Tibial artery (tissue), 4 donors: Measurements from ENCODE around the gene RPUSD3.

Experiments
- DNase-seq, 2 donors: peaks; one replicate each; pipeline ENCODE4 v3.0.0-alpha.2; 2019
- H3K27ac ChIP-seq, 2 donors: fragments of 200-600 bp; sonication (generic) in 1 of 2; 1 replicate in 1 of 2; 2 replicates in 1 of 2; pipeline ENCODE4 v1.5.1; 2018 to 2019; ENCODE audit warnings: mild to moderate bottlenecking in 1 of 2
- H3K27me3 ChIP-seq, 2 donors: fragments of 200-600 bp; sonication (generic) in 1 of 2; one replicate each; pipeline versions ENCODE4 v1.5.1 to v1.6.0; 2016 to 2019
- H3K36me3 ChIP-seq, 3 donors: fragments of 200-600 bp; sonication (generic) in 2 of 3; one replicate each; pipeline ENCODE4 v1.5.1; 2016 to 2019; ENCODE audit warnings: mild to moderate bottlenecking in 2 of 3
- H3K4me1 ChIP-seq, 4 donors: fragments of 200-600 bp; sonication (generic) in 2 of 4; 1 replicate in 3 of 4; 2 replicates in 1 of 4; pipeline ENCODE4 v1.5.1; 2016 to 2019
- H3K4me3 ChIP-seq, 2 donors: fragments of 200-600 bp; sonication (generic) in 1 of 2; 1 replicate in 1 of 2; 2 replicates in 1 of 2; pipeline ENCODE4 v1.5.1; 2018 to 2019; ENCODE audit warnings: mild to moderate bottlenecking in 2 of 2
- H3K9me3 ChIP-seq, 3 donors: fragments of 200-600 bp; sonication (generic) in 1 of 3; one replicate each; pipeline ENCODE4 v1.5.1; 2016 to 2019
- CTCF ChIP-seq, 2 experiments: fragments of 200-600 bp in 1 of 2; fragments of 450-650 bp in 1 of 2; IDR thresholded peaks; one replicate each; pipeline ENCODE4 v1.5.1; 2017 to 2019; ENCODE audit warnings: antibody characterized with exemption in 2 of 2, mild to moderate bottlenecking in 1 of 2, moderate library complexity in 1 of 2
- intact Hi-C: fragments of 100-400 bp; cut with DNase I; formaldehyde crosslinking; loops from one replicate; pipeline ENCODE4 v1.15.0; 2023; ENCODE audit warnings: low total_unique reads

RPUSD3 gene, protein sequence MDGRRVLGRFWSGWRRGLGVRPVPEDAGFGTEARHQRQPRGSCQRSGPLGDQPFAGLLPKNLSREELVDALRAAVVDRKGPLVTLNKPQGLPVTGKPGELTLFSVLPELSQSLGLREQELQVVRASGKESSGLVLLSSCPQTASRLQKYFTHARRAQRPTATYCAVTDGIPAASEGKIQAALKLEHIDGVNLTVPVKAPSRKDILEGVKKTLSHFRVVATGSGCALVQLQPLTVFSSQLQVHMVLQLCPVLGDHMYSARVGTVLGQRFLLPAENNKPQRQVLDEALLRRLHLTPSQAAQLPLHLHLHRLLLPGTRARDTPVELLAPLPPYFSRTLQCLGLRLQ

DNA sequence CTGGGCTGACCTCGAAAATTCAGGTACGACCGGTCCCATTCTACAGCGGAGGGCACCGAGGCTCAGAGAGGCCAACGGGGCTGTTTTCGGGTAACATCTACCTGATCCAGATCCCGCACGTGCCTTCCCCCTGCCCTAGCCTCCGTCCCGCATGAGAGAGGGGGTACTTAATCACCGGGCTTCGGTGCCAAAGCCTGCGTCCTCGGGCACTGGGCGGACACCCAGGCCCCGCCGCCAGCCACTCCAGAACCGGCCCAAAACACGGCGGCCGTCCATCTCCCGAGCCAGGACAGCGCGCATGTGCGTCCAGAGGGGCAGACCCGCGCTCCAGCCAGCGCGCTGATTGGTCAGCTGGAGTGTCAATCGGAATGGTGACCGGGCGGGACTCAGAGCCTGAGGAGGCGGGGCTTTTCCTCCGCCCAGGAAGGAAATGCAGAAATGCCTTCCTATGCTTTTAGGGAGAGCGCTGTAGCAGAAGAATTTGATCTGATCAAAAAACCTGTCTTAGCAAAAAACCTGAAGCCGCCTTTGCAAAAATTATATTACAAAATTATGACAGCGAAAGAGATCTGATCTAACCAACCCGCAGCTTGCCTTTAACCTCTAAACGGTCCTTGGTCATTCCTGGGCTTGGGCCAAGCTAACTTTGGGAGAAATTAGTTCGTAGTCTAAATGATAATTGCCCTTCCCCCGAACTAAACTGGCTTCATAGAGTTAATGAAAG, at the start of gene RPUSD3:
RPUSD3 (minus strand) TSS at position 294 of the 724 bp plus-strand sequence; CDS start at position 276, 18 bp downstream.
- H3K27me3 ChIP-seq: no peaks in the 10 kb centered on the region
- peak within 1 kb of the TSS; percentile 80 to 84 for H3K27ac ChIP-seq
- peaks cover 18 to 31% (median 21%) of the 10 kb centered on the region in 3 donors for H3K36me3 ChIP-seq
- DNase-seq: peak; percentile 98 to 99
- no peaks in the 10 kb centered on the region for H3K9me3 ChIP-seq
- peak within 1 kb of the TSS; percentile 61 to 85 for H3K4me3 ChIP-seq
- no peak for TF ChIP-seq CTCF (IDR thresholded peaks at IDR 0.05)
- H3K4me1 ChIP-seq: peaks cover 0 to 16% (median 12%) of the 10 kb centered on the region in 4 donors
- intact Hi-C loops: loop anchor here (5.0 to 10.0 kb wide), 2 partner anchors 73 to 101 kb away; partner anchors contain the start of gene IL17RC

GRCh38 chr3:9891072-9891622, 47.3 kb upstream of the RPUSD3 start:
- TF ChIP-seq CTCF (IDR thresholded peaks at IDR 0.05): no peak
- no peak for DNase-seq
- peak overlapping the region; percentile 84 to 95 for H3K4me3 ChIP-seq
- H3K36me3 ChIP-seq: peaks cover 12 to 19% (median 14%) of the 10 kb centered on the region in 3 donors
- H3K27ac ChIP-seq: peak overlapping the region; percentile 92 to 98
- intact Hi-C loops: loop anchor here (2.0 kb wide), 1 partner anchor 24 kb away; no protein-coding TSS in a partner anchor
- no peaks in the 10 kb centered on the region for H3K27me3 ChIP-seq
- peaks cover 0 to 28% (median 21%) of the 10 kb centered on the region in 4 donors for H3K4me1 ChIP-seq
- H3K9me3 ChIP-seq: no peaks in the 10 kb centered on the region

- H3K4me3 ChIP-seq: peak within 1 kb of the TSS; percentile 84 to 95
- H3K27me3 ChIP-seq: no peaks in the 10 kb centered on the region
- intact Hi-C loops: loop anchor here (2.0 kb wide), 1 partner anchor 24 kb away; no protein-coding TSS in a partner anchor
- peaks cover 12 to 19% (median 14%) of the 10 kb centered on the region in 3 donors for H3K36me3 ChIP-seq
- peaks cover 0 to 28% (median 21%) of the 10 kb centered on the region in 4 donors for H3K4me1 ChIP-seq
- no peaks in the 10 kb centered on the region for H3K9me3 ChIP-seq
- H3K27ac ChIP-seq: peak within 1 kb of the TSS; percentile 92 to 98
- peak in 1 of 2 experiments; percentile 7 for TF ChIP-seq CTCF (IDR thresholded peaks at IDR 0.05)
- DNase-seq: peak; percentile 84 to 93
Measured at GRCh38 chr3:9890249-9891071, 46.7 kb upstream of the RPUSD3 start, which contains the start of gene JAGN1. TSS of gene JAGN1 (plus strand) at chr3:9890610. CDS start at chr3:9890723, 113 bp downstream.

DNA sequence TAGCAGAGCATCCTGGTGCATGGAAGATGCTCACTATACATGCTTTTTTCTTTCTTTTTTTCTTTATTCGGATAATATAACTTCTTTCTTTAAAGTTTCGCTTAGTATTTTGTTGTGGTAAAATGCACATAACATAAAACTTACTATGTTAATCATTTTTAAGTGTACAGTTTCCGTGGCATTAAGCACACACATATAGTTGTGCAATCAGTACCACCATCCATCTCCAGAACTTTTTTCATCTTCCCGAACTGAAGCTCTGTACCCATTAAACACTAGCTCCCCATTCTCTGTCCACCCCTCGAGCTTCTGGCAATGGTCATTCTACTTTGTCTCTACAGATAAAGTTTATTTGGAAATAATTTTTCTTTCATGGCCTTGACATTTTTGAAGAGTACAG, 45.6 kb upstream of the RPUSD3 start:
- H3K36me3 ChIP-seq: peaks cover 12 to 15% (median 14%) of the 10 kb centered on the region in 3 donors
- H3K4me3 ChIP-seq: no peak overlapping the region
- no peaks in the 10 kb centered on the region for H3K27me3 ChIP-seq
- TF ChIP-seq CTCF (IDR thresholded peaks at IDR 0.05): no peak
- H3K27ac ChIP-seq: peak overlapping the region in 1 of 2 donors; percentile 92
- H3K4me1 ChIP-seq: peaks cover 0 to 28% (median 21%) of the 10 kb centered on the region in 4 donors
- no peaks in the 10 kb centered on the region for H3K9me3 ChIP-seq
- DNase-seq: no peak
- intact Hi-C loops: no loop called here

DNA sequence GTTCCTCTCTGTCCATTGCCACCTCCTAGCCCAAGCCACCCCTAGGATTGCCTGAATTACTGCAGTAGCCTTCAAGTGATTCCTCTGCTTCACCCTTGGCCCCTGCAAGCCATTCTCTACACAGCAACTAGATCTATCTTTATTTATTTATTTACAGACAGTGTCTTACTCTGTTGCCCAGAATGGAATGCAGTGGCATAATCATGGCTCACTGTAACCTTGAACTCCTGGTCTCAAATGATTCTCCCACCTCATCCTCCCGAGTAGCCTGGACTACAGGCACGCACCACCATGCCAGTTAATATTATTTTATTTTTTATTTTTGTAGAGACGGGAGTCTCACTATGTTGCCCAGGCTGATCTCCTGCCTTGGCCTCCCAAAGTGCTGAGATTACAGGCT, 44.7 kb upstream of the RPUSD3 start:
- H3K36me3 ChIP-seq: peaks cover 10 to 12% (median 10%) of the 10 kb centered on the region in 3 donors
- no peak overlapping the region for H3K4me3 ChIP-seq
- no peak for DNase-seq
- intact Hi-C loops: no loop called here
- H3K27ac ChIP-seq: no peak overlapping the region
- no peaks in the 10 kb centered on the region for H3K27me3 ChIP-seq
- H3K9me3 ChIP-seq: no peaks in the 10 kb centered on the region
- no peak for TF ChIP-seq CTCF (IDR thresholded peaks at IDR 0.05)
- H3K4me1 ChIP-seq: peaks cover 0 to 21% (median 17%) of the 10 kb centered on the region in 4 donors
